ENCODE measurements around the gene AUTS2. TPM values are rescaled to one million over a fixed set of nuclear protein-coding genes. Genes with fewer than 3 reads are reported as not detected.
A peak's percentile ranks its signal among the peaks of the same experiment; 100 is the strongest.

AUTS2 gene
- total and polyA plus RNA-seq, 10 of the 15 experiments (the other 5 are each of a cell fraction or from before 2014, with no cell fraction given) = 6.4 to 55.6 (median 21.6) TPM

DNA sequence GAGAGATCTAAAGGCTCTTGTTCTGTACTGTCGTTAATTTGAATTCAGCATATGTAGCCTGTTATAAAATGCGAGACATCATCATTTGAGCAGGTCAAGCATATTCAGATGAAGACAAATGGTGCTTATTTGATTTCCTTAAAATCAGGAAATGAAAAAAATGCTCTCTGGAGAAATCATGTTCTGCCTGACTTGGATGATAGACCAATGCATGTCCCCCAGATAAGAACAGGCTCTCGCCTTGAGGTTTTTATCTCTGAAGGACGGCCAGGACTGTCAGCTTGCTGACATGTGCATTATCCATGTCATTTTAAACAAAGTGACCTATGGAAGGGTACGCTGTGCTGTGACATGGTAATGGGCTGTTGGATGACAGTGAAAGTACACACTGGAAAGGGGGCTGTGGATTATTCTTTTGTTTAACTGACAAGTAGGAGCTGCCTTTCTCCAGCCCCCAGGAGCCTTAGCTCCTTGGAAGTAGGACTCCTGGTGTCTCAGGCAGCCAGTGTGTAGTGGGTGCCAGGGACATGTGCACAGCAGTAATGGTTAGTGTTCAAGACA is 838.6 kb downstream of the AUTS2 start:
- TF ChIP-seq CBFB (IDR thresholded peaks at IDR 0.05; ENCODE audit: low read depth) = no peak
- no peak for TF ChIP-seq MTA3 (IDR thresholded peaks at IDR 0.05; ENCODE audit: borderline replicate concordance, low read length)
- no peak for TF ChIP-seq NBN (IDR thresholded peaks at IDR 0.05)
- TF ChIP-seq, protein P1, sequence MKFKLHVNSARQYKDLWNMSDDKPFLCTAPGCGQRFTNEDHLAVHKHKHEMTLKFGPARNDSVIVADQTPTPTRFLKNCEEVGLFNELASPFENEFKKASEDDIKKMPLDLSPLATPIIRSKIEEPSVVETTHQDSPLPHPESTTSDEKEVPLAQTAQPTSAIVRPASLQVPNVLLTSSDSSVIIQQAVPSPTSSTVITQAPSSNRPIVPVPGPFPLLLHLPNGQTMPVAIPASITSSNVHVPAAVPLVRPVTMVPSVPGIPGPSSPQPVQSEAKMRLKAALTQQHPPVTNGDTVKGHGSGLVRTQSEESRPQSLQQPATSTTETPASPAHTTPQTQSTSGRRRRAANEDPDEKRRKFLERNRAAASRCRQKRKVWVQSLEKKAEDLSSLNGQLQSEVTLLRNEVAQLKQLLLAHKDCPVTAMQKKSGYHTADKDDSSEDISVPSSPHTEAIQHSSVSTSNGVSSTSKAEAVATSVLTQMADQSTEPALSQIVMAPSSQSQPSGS (IDR thresholded peaks at IDR 0.05; ENCODE audit: low read length) = no peak
- TF ChIP-seq RUNX3 (IDR thresholded peaks at IDR 0.05; ENCODE audit: low read length) = no peak
- no peak for TF ChIP-seq MEF2A (IDR thresholded peaks at IDR 0.05; ENCODE audit: insufficient read depth, low read depth, low read length)
- TF ChIP-seq TBL1XR1 (IDR thresholded peaks at IDR 0.05; ENCODE audit: low read depth, low read length) = no peak
- TF ChIP-seq RELA (IDR thresholded peaks at IDR 0.05; ENCODE audit: borderline replicate concordance, partially characterized antibody) = no peak
- no peak for TF ChIP-seq ATF7 (IDR thresholded peaks at IDR 0.05; ENCODE audit: low read depth)
- no peak for TF ChIP-seq ZNF217 (IDR thresholded peaks at IDR 0.05)
- TF ChIP-seq YY1 (IDR thresholded peaks at IDR 0.05; ENCODE audit: low read depth, low read length) = no peak
- TF ChIP-seq JUNB (IDR thresholded peaks at IDR 0.05) = no peak
- TF ChIP-seq, protein P2, sequence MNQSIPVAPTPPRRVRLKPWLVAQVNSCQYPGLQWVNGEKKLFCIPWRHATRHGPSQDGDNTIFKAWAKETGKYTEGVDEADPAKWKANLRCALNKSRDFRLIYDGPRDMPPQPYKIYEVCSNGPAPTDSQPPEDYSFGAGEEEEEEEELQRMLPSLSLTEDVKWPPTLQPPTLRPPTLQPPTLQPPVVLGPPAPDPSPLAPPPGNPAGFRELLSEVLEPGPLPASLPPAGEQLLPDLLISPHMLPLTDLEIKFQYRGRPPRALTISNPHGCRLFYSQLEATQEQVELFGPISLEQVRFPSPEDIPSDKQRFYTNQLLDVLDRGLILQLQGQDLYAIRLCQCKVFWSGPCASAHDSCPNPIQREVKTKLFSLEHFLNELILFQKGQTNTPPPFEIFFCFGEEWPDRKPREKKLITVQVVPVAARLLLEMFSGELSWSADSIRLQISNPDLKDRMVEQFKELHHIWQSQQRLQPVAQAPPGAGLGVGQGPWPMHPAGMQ (IDR thresholded peaks at IDR 0.05; ENCODE audit: borderline replicate concordance) = no peak
- TF ChIP-seq, protein P3, sequence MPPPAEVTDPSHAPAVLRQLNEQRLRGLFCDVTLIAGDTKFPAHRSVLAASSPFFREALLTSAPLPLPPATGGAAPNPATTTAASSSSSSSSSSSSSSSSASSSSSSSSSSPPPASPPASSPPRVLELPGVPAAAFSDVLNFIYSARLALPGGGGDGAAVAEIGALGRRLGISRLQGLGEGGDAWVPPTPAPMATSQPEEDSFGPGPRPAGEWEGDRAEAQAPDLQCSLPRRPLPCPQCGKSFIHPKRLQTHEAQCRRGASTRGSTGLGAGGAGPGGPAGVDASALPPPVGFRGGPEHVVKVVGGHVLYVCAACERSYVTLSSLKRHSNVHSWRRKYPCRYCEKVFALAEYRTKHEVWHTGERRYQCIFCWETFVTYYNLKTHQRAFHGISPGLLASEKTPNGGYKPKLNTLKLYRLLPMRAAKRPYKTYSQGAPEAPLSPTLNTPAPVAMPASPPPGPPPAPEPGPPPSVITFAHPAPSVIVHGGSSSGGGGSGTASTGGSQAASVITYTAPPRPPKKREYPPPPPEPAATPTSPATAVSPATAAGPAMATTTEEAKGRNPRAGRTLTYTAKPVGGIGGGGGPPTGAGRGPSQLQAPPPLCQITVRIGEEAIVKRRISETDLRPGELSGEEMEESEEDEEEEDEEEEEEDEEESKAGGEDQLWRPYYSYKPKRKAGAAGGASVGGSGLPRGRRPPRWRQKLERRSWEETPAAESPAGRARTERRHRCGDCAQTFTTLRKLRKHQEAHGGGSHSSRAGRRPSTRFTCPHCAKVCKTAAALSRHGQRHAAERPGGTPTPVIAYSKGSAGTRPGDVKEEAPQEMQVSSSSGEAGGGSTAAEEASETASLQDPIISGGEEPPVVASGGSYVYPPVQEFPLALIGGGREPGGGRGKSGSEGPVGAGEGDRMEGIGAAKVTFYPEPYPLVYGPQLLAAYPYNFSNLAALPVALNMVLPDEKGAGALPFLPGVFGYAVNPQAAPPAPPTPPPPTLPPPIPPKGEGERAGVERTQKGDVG (CRISPR knock-in tag; IDR thresholded peaks at IDR 0.05) = no peak
- no peak for TF ChIP-seq NFYB (IDR thresholded peaks at IDR 0.05; ENCODE audit: insufficient read depth, low read depth, low read length)
- no peak for TF ChIP-seq JUND (IDR thresholded peaks at IDR 0.05; ENCODE audit: low read depth, low read length)
- DNase-seq (ENCODE audit: low read depth, low spot score) = no peak
- Histone ChIP-seq H3K4me3 (no peak overlapping the region), H3K27me3 (replicated peaks in 1 of 2; ENCODE audit: control insufficient read depth in 2 of 2, insufficient read depth in 2 of 2, low read length in 1 of 2) (no peaks in the 10 kb centered on the region), H3K9me3 (replicated peaks; ENCODE audit: control insufficient read depth, insufficient read depth, low read length) (no peaks in the 10 kb centered on the region), H3K36me3 (ENCODE audit: control insufficient read depth in 2 of 2, insufficient read depth in 2 of 2, low read length in 1 of 2) (no peaks in the 10 kb centered on the region; a peak in 1 of 4 replicates), H3K79me2 (ENCODE audit: control insufficient read depth, insufficient read depth, low read length) (no peaks in the 10 kb centered on the region), H2AFZ (ENCODE audit: control insufficient read depth, low read depth, low read length) (no peak overlapping the region), H3K9ac (ENCODE audit: control insufficient read depth, insufficient read depth, low read length) (no peak overlapping the region), H3K4me2 (ENCODE audit: control insufficient read depth, insufficient read depth) (no peak overlapping the region), H3K4me1 (ENCODE audit: control insufficient read depth, insufficient read depth, low read length) (no peaks in the 10 kb centered on the region), H3K27ac (ENCODE audit: control insufficient read depth, insufficient read depth) (no peak overlapping the region), H4K20me1 (ENCODE audit: control insufficient read depth, insufficient read depth) (no peaks in the 10 kb centered on the region)
- ChIA-PET CTCF (no interaction called here), SMC1A (ENCODE audit: uncharacterized antibody, unreplicated experiment) (no interaction called here), RAD21 (ENCODE audit: unreplicated experiment) (no interaction called here), POLR2A (no interaction called here)
- no peak for ATAC-seq
- intact Hi-C loops (cut with micrococcal nuclease; ENCODE audit: unreplicated experiment) (no loop called here), in situ Hi-C loops (cut with MboI) (no loop called here)
- BruUV-seq (replicated peaks) = TSS peak; percentile 6
- 59% methylated on average over 5 of the region's 5 CpGs for WGBS (ENCODE audit: insufficient coverage, insufficient replicate concordance, low lambda C conversion rate, missing lambda C conversion rate)
- no peak for FAIRE-seq

Measured in GM12878 (cell line).